HFFc6 (cell line): ENCODE measurements around the gene MMP17. TPM values are rescaled to one million over a fixed set of nuclear protein-coding genes. Genes with fewer than 3 reads are reported as not detected.

Experiments
- DNase-seq: peaks from one replicate; pipeline ENCODE4 v3.0.0-alpha.2; 2018
- H3K27ac Mint-ChIP-seq: 2 replicates; pipeline ENCODE4 v1.8.0; 2020; ENCODE audit warnings: mild to moderate bottlenecking, mixed read lengths
- H3K27me3 Mint-ChIP-seq: 2 replicates; pipeline ENCODE4 v1.8.0; 2021; ENCODE audit warnings: mild to moderate bottlenecking, moderate library complexity, mixed read lengths; ENCODE audit not compliant: insufficient read depth
- H3K36me3 Mint-ChIP-seq: 2 replicates; pipeline ENCODE4 v1.8.0; 2021; ENCODE audit warnings: low read depth, mixed read lengths
- H3K4me1 Mint-ChIP-seq: 2 replicates; pipeline ENCODE4 v1.8.0; 2020; ENCODE audit warnings: low read depth, mixed read lengths
- H3K4me3 Mint-ChIP-seq: 2 replicates; pipeline ENCODE4 v1.8.0; 2020; ENCODE audit warnings: mild to moderate bottlenecking, moderate library complexity, mixed read lengths
- H3K9me3 Mint-ChIP-seq: 2 replicates; pipeline ENCODE4 v1.8.0; 2020; ENCODE audit warnings: mild to moderate bottlenecking, mixed read lengths
- CTCF ChIP-seq: fragments of 200-600 bp; sonication (generic); IDR thresholded peaks from 2 replicates; pipeline ENCODE4 v1.5.0; 2021; ENCODE audit warnings: antibody characterized with exemption, mild to moderate bottlenecking
- total RNA-seq, 6 experiments: library from RNA; stranded (reverse); fragmentation: NEBNext Ultra II Directional; extraction: Animal tissue kit (Norgen Biotek cat#: 25700); gene quantifications; 2 replicates in 1 of 6; 3 replicates in 5 of 6; pipeline ENCODE4 v1.2.3, GENCODE V29; 2021

Gene MMP17
- total RNA-seq, 6 experiments from 2014 or later, result 23.9 to 31.5 (median 26.6) TPM

GRCh38 chr12:131842169-131842568 lies 14.0 kb downstream of the MMP17 start:
- H3K4me3 Mint-ChIP-seq, result no peak overlapping the region
- H3K27ac Mint-ChIP-seq, result no peak overlapping the region
- peaks cover 1% of the 10 kb centered on the region for H3K27me3 Mint-ChIP-seq
- H3K9me3 Mint-ChIP-seq, result no peaks in the 10 kb centered on the region
- H3K36me3 Mint-ChIP-seq, result no peaks in the 10 kb centered on the region; the same call in 1 of the 2 replicates
- no peaks in the 10 kb centered on the region for H3K4me1 Mint-ChIP-seq
- DNase-seq, result no peak
- TF ChIP-seq CTCF, result no peak

- Mint-ChIP-seq H3K4me3 (no peak overlapping the region), H3K27ac (no peak overlapping the region), H3K4me1 (no peaks in the 10 kb centered on the region), H3K36me3 (no peaks in the 10 kb centered on the region; the same call in 1 of the 2 replicates), H3K9me3 (no peaks in the 10 kb centered on the region), H3K27me3 (peaks cover 1% of the 10 kb centered on the region)
- TF ChIP-seq CTCF, result no peak
- DNase-seq, result no peak
Measured at GRCh38 chr12:131843527-131843926, 15.3 kb downstream of the MMP17 start.

GRCh38 chr12:131844140-131844539 lies 15.9 kb downstream of the MMP17 start:
- H3K4me1 Mint-ChIP-seq, result no peaks in the 10 kb centered on the region
- DNase-seq, result no peak
- H3K36me3 Mint-ChIP-seq, result no peaks in the 10 kb centered on the region; the same call in 1 of the 2 replicates
- no peak for TF ChIP-seq CTCF
- peaks cover 1% of the 10 kb centered on the region for H3K27me3 Mint-ChIP-seq
- H3K4me3 Mint-ChIP-seq, result no peak overlapping the region
- no peak overlapping the region for H3K27ac Mint-ChIP-seq
- no peaks in the 10 kb centered on the region for H3K9me3 Mint-ChIP-seq

GRCh38 chr12:131844656-131845055 lies 16.5 kb downstream of the MMP17 start:
- H3K9me3 Mint-ChIP-seq, result no peaks in the 10 kb centered on the region
- no peak for DNase-seq
- no peaks in the 10 kb centered on the region; the same call in 1 of the 2 replicates for H3K36me3 Mint-ChIP-seq
- TF ChIP-seq CTCF, result no peak
- H3K27me3 Mint-ChIP-seq, result peaks cover 1% of the 10 kb centered on the region
- H3K27ac Mint-ChIP-seq, result no peak overlapping the region
- H3K4me3 Mint-ChIP-seq, result no peak overlapping the region
- H3K4me1 Mint-ChIP-seq, result no peaks in the 10 kb centered on the region

- Mint-ChIP-seq H3K27me3 (peaks cover 1% of the 10 kb centered on the region), H3K4me3 (no peak overlapping the region), H3K36me3 (no peaks in the 10 kb centered on the region; the same call in 1 of the 2 replicates), H3K4me1 (no peaks in the 10 kb centered on the region), H3K9me3 (no peaks in the 10 kb centered on the region), H3K27ac (no peak overlapping the region)
- no peak for TF ChIP-seq CTCF
- DNase-seq, result no peak
Measured at GRCh38 chr12:131845121-131845520, 16.9 kb downstream of the MMP17 start.

- no peak overlapping the region for H3K4me3 Mint-ChIP-seq
- H3K4me1 Mint-ChIP-seq, result no peaks in the 10 kb centered on the region
- no peaks in the 10 kb centered on the region for H3K9me3 Mint-ChIP-seq
- TF ChIP-seq CTCF, result no peak
- DNase-seq, result no peak
- H3K27me3 Mint-ChIP-seq, result peaks cover 1% of the 10 kb centered on the region
- no peaks in the 10 kb centered on the region; the same call in 1 of the 2 replicates for H3K36me3 Mint-ChIP-seq
- H3K27ac Mint-ChIP-seq, result no peak overlapping the region
Measured at GRCh38 chr12:131847456-131847855, 19.3 kb downstream of the MMP17 start.
